Inferior parietal cortex (tissue), 1 donor: ENCODE data around the gene CDX2.
"Not testable (repeated sequence)": the region's sequence is repeated elsewhere in the genome, so short reads cannot be mapped to it uniquely, and the experiment has no call there.

Experiments
- DNase-seq: peaks from one replicate; pipeline ENCODE4 v3.0.0-alpha.2; 2016; ENCODE audit errors: extremely low spot score

The CDX2 gene

DNA sequence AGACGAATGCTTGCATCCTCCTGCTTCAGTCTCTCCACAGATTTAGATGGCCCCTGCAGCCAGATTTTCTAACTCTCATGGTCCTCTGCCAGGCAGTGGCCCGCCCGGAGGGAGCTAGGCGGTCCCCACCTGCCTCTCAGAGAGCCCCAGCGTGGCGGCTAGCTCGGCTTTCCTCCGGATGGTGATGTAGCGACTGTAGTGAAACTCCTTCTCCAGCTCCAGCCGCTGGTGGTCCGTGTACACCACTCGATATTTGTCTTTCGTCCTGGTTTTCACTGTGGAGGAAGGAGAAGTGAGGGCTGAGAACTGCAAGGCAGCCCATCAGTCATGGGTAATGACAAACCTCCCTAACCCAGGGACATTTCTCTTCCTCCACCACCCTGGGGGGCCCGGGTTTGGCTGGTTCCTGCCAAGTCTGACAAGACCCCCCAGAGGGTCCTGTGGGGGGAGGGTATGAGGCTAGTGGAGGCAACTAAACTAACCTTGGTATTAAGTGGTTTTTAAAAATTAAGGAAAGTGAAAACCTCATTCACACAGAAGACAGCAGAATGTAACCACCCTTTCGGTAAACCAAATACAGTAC is 4.3 kb downstream of the CDX2 start:
- no peak for DNase-seq

DNA sequence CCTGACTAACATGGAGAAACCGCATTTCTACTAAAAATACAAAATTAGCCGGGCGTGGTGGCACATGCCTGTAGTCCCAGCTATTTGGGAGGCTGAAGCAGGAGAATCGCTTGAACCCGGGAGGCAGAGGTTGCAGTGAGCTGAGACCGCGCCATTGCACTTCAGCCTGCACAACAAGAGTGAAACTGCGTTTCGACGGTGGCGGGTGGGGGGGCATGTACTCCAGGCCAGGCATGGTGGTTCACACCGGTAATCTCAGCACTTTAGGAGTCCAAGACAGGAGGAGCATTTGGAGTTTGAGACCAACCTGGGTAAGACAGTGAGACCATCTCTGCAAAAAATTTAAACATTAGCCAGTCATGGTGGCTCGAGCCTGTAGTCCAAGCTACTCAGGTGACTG is 4.9 kb downstream of the CDX2 start:
- DNase-seq = not testable (repeated sequence)

DNA sequence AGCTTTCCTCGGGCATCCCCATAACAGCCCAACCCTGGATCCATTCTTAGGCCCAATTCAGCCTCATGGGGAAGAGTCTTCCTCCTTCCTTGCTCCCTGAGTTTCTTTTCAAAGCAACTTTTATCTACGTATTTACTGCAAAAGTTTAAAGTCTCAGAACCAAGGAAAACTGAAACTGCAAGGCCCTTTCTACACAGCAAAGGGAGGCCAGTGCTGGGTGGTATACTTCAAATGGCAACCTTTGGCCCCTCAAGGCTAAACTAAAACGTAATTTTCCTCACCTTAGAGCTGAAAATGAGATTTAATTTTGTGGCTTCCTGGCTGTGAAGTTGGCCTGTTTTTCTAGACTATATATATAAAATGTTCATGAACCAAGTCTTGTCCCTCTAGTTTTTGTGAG is 5.6 kb downstream of the CDX2 start:
- no peak for DNase-seq

DNA sequence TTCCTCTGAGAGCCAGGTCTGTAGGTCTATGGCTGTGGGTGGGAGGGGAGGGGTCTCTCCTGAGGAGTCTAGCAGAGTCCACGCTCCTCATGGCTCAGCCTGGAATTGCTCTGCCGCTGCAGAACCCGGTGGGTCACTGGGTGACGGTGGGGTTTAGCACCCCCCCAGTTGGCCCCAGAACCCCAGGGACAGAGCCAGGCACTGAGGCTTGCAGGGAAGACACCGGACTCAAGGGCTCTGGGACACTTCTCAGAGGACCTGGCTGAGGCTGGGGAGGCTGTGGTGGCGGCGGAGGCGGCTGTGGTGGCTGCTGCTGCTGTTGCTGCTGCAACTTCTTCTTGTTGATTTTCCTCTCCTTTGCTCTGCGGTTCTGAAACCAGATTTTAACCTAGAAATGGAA is 6.1 kb downstream of the CDX2 start:
- DNase-seq = no peak

DNA sequence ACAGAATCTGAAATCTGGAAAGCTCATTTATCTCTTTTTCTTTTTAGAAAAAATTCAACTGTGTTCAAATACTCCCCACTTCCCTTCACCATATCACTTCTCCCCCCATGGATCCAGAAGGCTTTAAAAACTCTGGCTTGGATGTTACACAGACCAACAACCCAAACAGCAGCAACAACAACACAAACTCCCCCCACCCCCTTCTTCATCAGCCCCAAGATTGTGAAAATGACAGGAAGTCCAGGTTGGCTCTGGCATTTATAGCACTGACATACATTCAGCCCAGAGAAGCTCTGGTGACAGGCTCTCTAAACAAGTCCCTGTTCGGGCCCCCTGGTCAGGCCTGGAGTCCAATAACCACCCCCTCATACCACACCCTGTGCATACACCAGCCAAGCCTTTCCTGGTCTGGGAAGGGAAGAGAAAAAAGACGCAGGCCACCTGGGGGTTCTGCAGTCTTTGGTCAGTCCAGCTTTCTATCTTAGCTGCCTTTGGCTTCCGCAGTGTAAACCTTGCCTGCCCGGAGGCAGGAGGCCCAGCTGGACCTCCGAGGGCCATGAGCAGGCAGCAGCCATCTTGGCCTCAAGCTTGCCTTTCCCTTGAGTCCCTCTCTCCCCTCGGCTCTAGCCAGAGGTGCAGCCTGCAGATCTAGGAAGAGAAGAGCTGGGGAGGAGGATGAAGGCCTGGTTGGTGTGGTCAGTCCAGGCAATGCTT is 6.8 kb downstream of the CDX2 start:
- no peak for DNase-seq

DNA sequence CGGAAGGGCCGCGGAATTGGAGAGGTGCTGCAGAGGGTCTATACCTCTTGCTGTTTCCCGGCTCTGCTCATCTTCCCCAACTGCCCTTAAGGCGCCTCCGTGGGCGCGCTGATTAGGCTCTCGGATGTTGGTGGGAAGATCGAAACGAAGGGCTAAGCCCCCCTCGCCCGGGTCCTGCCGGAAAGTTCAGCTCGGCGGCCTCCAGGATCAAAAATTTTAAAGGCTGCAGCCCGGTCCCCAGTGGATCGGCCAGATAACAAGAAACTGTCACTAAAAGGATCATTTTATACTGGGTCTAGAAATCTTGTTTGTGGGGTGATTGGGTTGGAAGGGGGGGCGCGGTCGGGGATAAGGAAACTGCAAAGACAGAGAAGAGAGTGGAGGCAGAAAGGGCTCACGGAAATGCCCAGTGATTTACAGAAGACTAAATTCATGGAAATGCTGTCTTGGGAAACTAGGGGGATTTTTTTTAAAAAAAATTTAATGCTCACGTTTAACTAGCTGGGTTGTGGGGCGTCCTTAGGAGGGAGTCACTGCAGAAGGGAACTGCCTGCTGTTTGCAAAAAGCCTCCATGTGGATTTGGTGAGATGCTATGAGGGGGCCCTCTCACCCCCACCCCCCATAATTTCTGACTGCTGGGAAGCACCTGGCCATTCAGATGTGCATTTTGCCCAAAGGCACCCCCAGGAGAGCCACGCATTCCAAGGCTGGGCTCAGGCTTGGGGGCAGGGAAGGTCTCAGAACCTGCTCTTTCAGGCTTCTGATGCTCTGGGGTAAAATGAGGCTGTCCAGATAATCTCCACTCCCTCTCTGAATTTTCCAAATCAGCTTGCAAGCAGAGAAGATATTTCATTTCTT is 7.7 kb downstream of the CDX2 start:
- DNase-seq = no peak

DNA sequence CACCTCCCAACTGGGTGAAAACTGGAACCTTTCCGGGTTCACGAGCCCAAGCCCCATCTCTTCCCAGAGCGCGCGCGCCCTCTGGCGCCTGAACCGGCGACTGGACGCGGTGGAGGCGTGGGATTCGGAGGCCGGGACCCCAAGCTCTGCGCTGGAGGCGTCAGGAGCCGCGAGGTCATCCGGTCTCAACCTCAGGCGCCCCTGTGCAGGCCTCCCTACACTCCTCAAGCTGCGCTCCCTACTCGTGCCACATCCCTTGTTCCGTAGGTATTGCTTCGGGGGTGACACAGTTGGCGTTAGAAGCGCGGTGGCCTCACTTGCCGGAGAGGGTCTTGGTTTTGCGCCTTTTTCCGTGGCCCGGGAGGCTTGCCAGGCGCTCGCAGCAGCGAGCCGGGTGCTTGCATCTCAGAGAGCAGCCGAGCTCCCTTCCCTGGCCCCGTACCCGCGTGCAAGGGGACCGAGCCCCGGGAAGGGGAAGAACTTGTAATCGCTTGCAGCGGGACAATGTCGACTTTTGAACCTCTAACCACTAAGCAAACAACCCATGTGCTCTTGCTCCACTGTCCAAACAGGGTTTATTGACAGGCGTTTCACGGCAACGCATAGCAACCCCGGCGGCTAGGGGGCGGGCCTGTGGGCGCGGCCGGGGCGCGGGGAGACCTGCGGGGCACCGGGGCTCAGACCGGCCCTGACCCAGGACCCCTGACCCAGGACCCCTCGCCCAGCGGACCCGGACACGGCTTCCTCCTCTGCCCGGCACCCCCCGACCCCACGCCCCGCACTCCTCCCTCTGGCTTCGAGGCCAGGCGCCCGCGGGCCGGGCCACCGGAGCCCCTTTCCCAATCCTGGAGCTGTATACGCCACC is 8.5 kb downstream of the CDX2 start:
- no peak for DNase-seq

DNA sequence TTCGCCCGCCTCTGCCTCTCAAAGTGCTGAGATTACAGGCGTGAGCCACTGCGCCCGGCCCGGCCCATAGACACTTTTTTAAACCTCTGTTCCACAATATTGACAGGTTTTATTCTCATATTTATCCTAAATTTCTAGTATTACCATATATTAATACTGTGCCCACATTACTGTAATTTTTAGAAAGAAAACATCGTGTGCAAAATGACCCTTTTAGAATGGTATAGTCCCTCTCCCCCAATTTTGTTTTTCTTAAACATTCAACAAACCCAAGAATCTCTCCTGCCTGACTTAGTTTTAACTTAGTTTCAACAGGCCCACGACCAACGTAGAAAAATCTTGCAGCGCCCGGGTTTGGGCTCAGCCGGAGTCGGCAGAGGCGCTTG is 9.1 kb downstream of the CDX2 start:
- DNase-seq = no peak

DNA sequence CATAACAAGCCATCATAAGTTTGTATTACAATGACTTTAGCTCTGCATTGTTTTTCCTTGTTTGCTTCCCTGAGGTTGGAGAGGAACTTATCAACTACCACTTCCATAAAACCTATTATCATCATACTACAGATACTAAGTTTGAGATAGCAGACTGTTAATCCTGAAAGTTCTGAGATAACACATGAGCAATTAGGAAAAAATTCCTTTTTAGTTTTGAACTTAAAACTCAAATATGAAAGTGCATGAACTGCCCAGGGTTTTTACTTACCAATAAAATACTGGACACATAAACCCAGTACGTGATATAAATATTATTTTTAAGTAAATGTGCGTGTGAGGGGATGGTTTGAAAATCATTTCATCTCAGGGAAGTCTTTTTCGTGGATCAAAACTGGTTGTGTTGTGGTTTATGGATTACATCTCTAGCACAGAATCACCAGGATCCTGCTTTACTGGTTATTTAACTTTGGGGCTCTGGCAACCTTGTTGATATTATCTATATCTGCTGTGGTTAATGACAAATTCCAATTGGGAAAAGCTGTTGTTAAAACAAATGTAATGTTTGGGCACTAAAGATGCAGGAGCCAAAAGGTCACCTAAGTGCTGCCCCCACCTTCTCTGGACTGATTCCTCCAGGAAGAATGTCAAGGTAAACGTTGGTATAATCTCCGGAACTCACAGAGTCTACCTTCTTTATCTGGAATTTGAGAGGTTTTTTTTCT is 12.4 kb downstream of the CDX2 start:
- DNase-seq = no peak

DNA sequence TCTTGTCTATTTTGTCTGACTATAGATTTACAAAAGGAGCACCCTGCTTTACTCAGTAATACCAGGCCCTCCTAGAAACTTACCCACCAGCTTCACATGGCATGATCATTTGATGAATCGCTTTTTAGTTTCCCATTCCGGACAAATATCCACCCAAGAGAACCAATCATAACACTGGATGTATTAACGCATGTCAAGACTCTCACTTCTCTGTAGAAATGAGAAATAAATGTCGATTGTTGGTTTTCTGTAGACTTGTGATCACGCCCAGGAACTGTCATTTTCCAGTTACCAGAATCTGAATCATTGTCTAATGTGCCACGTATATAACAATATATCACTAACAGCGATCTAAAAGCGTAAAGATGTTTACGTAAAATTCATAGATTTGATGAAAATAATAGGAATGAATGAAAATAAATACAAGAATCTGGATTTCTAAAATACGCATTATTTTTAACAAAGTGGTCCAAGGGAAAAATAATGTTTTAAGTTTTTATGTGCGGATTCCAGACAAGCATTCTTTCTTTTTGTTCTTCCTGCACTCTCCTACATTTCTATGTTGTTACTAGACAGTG is 14.0 kb downstream of the CDX2 start:
- DNase-seq = no peak

DNA sequence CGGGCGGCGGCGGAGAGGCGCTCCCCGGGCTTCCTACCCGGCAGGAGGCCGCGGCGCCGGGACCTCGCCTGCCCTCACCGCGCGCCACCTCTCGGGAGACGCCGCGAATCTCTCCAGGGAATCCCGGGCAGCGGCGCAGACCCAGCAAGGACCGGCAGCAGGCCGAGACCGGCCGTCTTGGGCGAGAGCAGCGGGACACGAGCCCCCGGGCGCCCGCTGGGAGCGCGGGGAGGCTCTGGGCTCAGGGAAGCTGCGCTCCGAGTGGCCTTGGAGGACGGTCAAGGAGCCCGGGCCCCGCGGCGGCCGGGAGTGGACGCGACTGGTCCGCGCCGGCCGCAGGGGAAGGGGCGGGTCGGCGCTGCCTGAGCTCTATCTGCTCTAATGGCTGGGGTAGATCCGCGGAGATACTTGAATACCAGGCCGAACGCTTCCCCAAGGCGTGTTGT is 14.7 kb downstream of the CDX2 start:
- DNase-seq = no peak

DNA sequence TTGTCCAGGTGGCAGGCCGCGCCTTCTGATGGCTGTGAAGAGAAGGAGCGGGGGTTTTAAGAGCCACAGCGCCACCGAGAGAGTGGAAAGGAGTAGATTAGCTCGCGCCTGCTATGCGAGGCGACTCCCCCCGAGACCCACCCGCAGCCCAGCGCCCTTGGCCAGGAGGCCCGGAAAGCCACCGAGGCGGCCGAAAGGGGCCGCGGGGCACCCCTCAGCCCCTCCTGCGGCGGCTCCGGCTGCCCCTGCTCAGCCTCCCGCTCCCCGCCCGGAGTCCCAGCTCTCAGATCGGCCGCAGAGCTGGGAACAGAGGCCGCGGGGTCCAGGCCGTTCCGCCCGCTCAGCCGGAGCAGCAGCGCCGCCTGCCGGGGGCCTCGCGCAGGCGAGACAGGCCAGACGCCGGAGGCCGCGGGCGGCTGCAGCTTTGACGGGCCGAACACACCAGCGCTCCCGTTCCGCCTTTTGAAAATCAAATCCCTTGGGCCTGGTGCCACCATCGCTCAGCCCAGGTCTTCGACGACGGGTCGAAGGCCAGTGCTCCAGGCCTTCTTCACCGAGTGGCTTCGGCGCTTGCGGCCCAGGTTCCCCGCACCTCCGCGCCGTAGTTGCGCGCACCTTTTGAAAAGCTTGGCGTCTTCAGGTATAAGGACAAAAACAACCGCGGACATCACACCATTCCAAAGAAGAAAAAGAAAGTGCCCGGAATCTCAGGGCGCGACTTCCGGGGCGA is 15.3 kb downstream of the CDX2 start:
- peak; percentile 11 for DNase-seq

DNA sequence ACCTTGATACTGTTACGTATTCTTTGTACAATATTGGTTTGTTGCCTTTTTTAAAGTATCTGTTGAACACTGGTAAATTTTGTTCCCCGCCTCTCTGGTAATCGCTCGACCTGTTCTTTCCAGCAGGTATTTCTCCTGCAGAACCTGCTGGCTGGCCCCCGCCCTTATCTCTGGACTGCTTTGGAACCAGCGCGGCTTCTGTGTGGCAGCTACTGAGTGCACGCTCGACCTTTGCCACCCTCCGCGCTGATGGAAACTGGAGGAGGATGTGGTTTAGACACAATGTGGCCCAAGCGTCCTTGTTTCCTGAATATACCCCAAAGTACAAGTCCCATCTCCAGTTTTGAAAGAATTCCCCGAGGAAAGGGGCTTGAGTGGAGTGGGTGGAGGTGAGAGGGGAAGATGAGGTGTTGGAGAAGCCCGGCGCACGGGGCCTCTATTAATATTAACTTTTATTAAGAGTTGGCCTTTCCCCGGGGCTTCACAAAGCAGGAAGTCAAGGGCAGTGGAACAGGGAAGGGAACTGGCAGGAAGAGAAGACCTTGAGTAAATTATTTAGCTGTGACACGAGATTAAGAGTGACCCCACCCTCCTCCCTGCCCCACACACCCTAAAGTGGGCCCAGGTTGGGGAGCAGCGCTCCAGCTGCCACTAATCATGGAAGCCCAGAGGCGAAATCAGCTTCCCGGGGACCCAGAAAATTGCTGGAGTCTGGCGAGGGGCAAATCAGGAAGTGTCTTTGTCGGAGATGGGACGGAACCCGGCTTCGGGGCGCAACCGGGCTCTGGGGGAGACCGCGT is 16.0 kb downstream of the CDX2 start:
- DNase-seq = no peak

DNA sequence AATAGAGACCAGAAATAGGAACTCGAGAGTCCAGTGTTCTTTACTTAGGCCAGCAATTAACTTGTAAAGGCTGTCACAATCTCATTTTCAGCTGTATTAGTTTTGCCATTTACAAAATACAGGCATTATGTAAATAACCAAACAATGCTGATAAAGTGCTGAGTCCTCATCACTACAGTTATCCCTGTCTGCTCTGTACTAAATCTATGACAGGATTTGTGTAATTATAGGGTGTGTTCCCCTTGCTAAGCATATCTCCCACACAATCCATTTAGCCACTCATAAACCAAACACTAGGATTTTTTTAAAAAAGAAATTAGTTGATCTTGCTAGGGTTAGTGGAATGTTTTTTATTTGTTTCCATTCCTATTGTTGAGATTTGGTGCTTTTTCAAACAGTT is 26.1 kb downstream of the CDX2 start:
- DNase-seq = no peak

DNA sequence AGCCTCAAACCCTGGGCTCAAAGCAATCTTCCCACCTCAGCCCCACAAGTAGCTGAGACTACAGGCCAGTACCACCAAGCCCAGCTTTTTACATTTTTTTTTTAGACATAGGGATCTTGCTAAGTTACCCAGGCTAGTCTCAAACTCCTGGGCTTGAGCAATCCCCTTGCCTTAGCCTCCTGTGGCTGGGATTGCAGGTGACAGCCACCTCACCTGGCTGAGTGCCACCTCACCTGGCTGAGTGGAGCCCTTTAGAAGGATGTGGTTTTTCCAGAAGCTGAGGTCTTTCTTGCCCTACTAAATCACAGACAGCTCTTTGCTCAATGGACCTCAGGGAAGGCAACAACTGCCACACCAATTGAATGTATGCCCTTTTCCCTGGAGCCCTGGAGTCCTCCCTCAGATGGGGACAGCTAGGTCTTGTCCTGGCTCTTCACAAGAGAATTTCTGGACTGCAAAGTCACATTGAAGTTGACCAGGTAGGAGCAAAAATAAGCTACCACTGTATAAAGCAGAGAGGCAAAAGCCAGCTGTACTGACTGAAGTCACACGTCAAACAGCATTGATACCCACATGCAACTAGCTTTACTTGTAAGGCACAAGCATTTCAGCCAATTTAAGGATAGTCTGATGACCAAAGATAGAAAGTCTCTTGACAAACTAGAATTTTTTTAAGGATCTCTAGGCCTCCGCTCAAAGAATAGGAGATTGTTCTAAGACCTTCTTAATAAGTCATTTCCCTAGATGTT is 35.4 kb downstream of the CDX2 start:
- DNase-seq = no peak

DNA sequence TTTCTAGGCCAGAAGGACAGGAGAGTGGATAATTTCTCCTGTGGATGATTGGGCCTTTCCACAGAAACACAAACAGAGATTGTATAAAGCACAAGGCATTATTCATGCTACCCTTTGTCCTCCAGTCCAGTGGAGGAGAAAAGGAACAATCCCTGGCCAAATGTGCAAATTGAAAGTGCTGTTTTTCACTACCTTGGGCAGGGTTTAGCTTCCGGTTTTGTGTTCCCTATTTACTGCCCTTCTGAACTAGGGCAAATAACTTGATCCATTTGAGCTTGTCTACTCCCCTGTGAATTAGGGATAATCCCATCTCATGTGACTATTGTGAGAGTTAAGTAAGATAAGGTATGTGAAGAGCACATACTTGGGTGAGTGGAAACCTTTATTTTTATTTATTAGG is 36.0 kb downstream of the CDX2 start:
- no peak for DNase-seq

DNA sequence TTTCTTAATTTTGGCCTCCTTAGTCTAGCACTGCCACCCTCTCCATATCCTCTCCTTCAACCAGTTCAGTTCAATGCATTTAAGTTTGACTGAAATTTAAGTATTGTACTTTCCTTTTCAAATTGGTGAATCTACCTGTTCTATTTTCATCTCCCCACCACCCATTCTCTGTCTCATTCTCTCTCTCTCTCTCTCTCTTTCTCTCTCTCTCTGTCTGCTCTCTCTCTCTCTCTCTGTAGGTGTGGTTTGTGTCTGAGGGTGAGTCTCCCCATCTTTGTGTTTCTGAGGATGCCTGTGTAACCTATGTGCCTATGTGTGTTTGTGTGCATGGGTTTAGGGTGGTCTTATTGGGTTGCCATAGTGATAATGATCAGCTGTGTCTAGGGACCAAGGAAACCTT is 39.2 kb downstream of the CDX2 start:
- DNase-seq = no peak
